ENCODE results near the gene OR51B5. TPM values are rescaled to one million over a fixed set of nuclear protein-coding genes. Genes with fewer than 3 reads are reported as not detected.

Gene OR51B5
- polyA plus RNA-seq, 1 donor from 2014 or later, result not detected

GRCh38 chr11:5336331-5336730 lies 7.0 kb downstream of the OR51B5 start:
- Histone ChIP-seq H3K27ac (ENCODE audit: low read length) (no peak overlapping the region), H3K79me2 (replicated peaks; ENCODE audit: insufficient read depth, low read length) (no peaks in the 10 kb centered on the region), H2AFZ (ENCODE audit: low read depth, low read length) (no peak overlapping the region)

DNA sequence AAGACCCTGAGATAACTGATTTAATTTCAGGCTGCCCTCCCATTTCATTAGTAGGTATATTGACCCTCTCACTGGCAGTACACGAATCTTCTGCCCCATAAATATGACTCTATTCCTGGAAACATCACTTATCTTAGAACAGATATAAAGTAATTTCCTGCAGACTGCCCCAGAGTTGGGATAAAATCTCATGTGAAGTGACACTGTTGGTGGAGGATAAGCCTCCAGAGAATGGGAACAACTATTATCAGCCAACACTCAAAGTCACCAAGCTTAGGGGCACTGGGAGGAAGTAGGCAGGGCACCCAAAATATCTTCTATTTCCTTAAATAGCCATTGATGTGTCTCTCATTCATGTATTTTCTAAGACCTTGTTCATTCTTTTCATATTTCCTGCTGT lies 8.2 kb downstream of the OR51B5 start:
- no peak overlapping the region for H3K4me2 ChIP-seq (ENCODE audit: low read length)
- H3K36me3 ChIP-seq (ENCODE audit: insufficient read depth, low read length), result no peaks in the 10 kb centered on the region
- H3K9me3 ChIP-seq (ENCODE audit: low read length), result no peaks in the 10 kb centered on the region
- no peak overlapping the region for H3K27ac ChIP-seq (ENCODE audit: low read length)
- H3F3A ChIP-seq (ENCODE audit: insufficient read depth, low read length, poor library complexity, severe bottlenecking), result no peaks in the 10 kb centered on the region
- H4K20me1 ChIP-seq (ENCODE audit: insufficient read depth), result no peaks in the 10 kb centered on the region
- TF ChIP-seq, protein P1, sequence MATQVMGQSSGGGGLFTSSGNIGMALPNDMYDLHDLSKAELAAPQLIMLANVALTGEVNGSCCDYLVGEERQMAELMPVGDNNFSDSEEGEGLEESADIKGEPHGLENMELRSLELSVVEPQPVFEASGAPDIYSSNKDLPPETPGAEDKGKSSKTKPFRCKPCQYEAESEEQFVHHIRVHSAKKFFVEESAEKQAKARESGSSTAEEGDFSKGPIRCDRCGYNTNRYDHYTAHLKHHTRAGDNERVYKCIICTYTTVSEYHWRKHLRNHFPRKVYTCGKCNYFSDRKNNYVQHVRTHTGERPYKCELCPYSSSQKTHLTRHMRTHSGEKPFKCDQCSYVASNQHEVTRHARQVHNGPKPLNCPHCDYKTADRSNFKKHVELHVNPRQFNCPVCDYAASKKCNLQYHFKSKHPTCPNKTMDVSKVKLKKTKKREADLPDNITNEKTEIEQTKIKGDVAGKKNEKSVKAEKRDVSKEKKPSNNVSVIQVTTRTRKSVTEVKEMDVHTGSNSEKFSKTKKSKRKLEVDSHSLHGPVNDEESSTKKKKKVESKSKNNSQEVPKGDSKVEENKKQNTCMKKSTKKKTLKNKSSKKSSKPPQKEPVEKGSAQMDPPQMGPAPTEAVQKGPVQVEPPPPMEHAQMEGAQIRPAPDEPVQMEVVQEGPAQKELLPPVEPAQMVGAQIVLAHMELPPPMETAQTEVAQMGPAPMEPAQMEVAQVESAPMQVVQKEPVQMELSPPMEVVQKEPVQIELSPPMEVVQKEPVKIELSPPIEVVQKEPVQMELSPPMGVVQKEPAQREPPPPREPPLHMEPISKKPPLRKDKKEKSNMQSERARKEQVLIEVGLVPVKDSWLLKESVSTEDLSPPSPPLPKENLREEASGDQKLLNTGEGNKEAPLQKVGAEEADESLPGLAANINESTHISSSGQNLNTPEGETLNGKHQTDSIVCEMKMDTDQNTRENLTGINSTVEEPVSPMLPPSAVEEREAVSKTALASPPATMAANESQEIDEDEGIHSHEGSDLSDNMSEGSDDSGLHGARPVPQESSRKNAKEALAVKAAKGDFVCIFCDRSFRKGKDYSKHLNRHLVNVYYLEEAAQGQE (IDR thresholded peaks at IDR 0.05; ENCODE audit: borderline replicate concordance), result no peak
- TF ChIP-seq EZH2 (IDR thresholded peaks at IDR 0.05; ENCODE audit: borderline replicate concordance, insufficient read depth, low read length, poor library complexity, severe bottlenecking) (no peak), EP300 (conservative IDR thresholded peaks at IDR 0.05; ENCODE audit: poor library complexity, severe bottlenecking) (no peak), RAD21 (conservative IDR thresholded peaks at IDR 0.05) (no peak), POLR2AphosphoS5 (IDR thresholded peaks at IDR 0.05) (no peak), SMC3 (conservative IDR thresholded peaks at IDR 0.05; ENCODE audit: poor library complexity) (no peak), TAF1 (IDR thresholded peaks at IDR 0.05; ENCODE audit: low read depth) (no peak), MXI1 (conservative IDR thresholded peaks at IDR 0.05; ENCODE audit: poor library complexity, severe bottlenecking) (no peak)
- TF ChIP-seq, protein P2, sequence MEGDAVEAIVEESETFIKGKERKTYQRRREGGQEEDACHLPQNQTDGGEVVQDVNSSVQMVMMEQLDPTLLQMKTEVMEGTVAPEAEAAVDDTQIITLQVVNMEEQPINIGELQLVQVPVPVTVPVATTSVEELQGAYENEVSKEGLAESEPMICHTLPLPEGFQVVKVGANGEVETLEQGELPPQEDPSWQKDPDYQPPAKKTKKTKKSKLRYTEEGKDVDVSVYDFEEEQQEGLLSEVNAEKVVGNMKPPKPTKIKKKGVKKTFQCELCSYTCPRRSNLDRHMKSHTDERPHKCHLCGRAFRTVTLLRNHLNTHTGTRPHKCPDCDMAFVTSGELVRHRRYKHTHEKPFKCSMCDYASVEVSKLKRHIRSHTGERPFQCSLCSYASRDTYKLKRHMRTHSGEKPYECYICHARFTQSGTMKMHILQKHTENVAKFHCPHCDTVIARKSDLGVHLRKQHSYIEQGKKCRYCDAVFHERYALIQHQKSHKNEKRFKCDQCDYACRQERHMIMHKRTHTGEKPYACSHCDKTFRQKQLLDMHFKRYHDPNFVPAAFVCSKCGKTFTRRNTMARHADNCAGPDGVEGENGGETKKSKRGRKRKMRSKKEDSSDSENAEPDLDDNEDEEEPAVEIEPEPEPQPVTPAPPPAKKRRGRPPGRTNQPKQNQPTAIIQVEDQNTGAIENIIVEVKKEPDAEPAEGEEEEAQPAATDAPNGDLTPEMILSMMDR (IDR thresholded peaks at IDR 0.05; ENCODE audit: poor library complexity, severe bottlenecking), result no peak
- H3K9me2 ChIP-seq (ENCODE audit: insufficient read depth, low read length), result no peaks in the 10 kb centered on the region
- no peak overlapping the region for H3K4me3 ChIP-seq (ENCODE audit: low read length)
- H3K79me2 ChIP-seq (replicated peaks; ENCODE audit: insufficient read depth, low read length), result no peaks in the 10 kb centered on the region
- H3K27me3 ChIP-seq (ENCODE audit: insufficient read depth, low read depth, low read length), result no peaks in the 10 kb centered on the region
- no peak overlapping the region for H3K9ac ChIP-seq (ENCODE audit: low read length)
- no peak overlapping the region for H2AFZ ChIP-seq (ENCODE audit: low read depth, low read length)

More at GRCh38 chr11:5336331-5336730, 7.0 kb downstream of the OR51B5 start:
- Histone ChIP-seq H3K4me2 (ENCODE audit: low read length) (no peak overlapping the region), H3K36me3 (ENCODE audit: insufficient read depth, low read length) (no peaks in the 10 kb centered on the region), H3K9ac (ENCODE audit: low read length) (no peak overlapping the region), H3K9me2 (ENCODE audit: insufficient read depth, low read length) (no peaks in the 10 kb centered on the region), H3K9me3 (ENCODE audit: low read length) (no peaks in the 10 kb centered on the region), H3K4me3 (ENCODE audit: low read length) (no peak overlapping the region), H3F3A (ENCODE audit: insufficient read depth, low read length, poor library complexity, severe bottlenecking) (no peaks in the 10 kb centered on the region), H3K27me3 (ENCODE audit: insufficient read depth, low read depth, low read length) (no peaks in the 10 kb centered on the region), H4K20me1 (ENCODE audit: insufficient read depth) (no peaks in the 10 kb centered on the region)
- TF ChIP-seq EZH2 (IDR thresholded peaks at IDR 0.05; ENCODE audit: borderline replicate concordance, insufficient read depth, low read length, poor library complexity, severe bottlenecking) (no peak), TAF1 (IDR thresholded peaks at IDR 0.05; ENCODE audit: low read depth) (no peak), POLR2AphosphoS5 (IDR thresholded peaks at IDR 0.05) (no peak), SMC3 (conservative IDR thresholded peaks at IDR 0.05; ENCODE audit: poor library complexity) (no peak), EP300 (conservative IDR thresholded peaks at IDR 0.05; ENCODE audit: poor library complexity, severe bottlenecking) (no peak), MXI1 (conservative IDR thresholded peaks at IDR 0.05; ENCODE audit: poor library complexity, severe bottlenecking) (no peak), RAD21 (conservative IDR thresholded peaks at IDR 0.05) (no peak)
- TF ChIP-seq, protein P2 (IDR thresholded peaks at IDR 0.05; ENCODE audit: poor library complexity, severe bottlenecking), result no peak
- TF ChIP-seq, protein P1 (IDR thresholded peaks at IDR 0.05; ENCODE audit: borderline replicate concordance), result no peak

Data from neural cell (in vitro differentiated cells).